Measurements from ENCODE around the gene C15orf61. TPM values are rescaled to one million over a fixed set of nuclear protein-coding genes. Genes with fewer than 3 reads are reported as not detected.
A peak's percentile ranks its signal among the peaks of the same experiment; 100 is the strongest.

The C15orf61 gene
- total RNA-seq, 3 donors from 2014 or later = 3.8 to 24.3 (median 4.6) TPM

GRCh38 chr15:67534360-67534759 lies 13.4 kb downstream of the C15orf61 start:
- DNase-seq (ENCODE audit: low spot score in 2 of 2) = no peak
- TF ChIP-seq POLR2A (IDR thresholded peaks at IDR 0.05) = no peak
- TF ChIP-seq CTCF (IDR thresholded peaks at IDR 0.05) = no peak
- TF ChIP-seq POLR2AphosphoS5 (IDR thresholded peaks at IDR 0.05) = no peak
- H3K9me3 ChIP-seq = no peaks in the 10 kb centered on the region
- no peaks in the 10 kb centered on the region for H3K36me3 ChIP-seq
- H3K27me3 ChIP-seq = no peaks in the 10 kb centered on the region
- no peaks in the 10 kb centered on the region for H3K4me1 ChIP-seq
- H3K4me3 ChIP-seq = no peak overlapping the region
- intact Hi-C loops (cut with DNase I; ENCODE audit: low total_unique reads) = no loop called here
- no peak overlapping the region for H3K27ac ChIP-seq

GRCh38 chr15:67537771-67538170 lies 16.8 kb downstream of the C15orf61 start:
- no peak for TF ChIP-seq POLR2AphosphoS5 (IDR thresholded peaks at IDR 0.05)
- TF ChIP-seq CTCF (IDR thresholded peaks at IDR 0.05) = no peak
- no peak for TF ChIP-seq POLR2A (IDR thresholded peaks at IDR 0.05)
- H3K36me3 ChIP-seq = no peaks in the 10 kb centered on the region
- no peak for DNase-seq (ENCODE audit: low spot score in 2 of 2)
- intact Hi-C loops (cut with DNase I; ENCODE audit: low total_unique reads) = no loop called here
- H3K27ac ChIP-seq = no peak overlapping the region
- H3K27me3 ChIP-seq = no peaks in the 10 kb centered on the region
- no peak overlapping the region for H3K4me3 ChIP-seq
- no peaks in the 10 kb centered on the region for H3K4me1 ChIP-seq
- no peaks in the 10 kb centered on the region for H3K9me3 ChIP-seq

GRCh38 chr15:67542420-67543347 lies 21.8 kb downstream of the C15orf61 start, which contains the start of gene MAP2K5:
TSS of gene MAP2K5 (plus strand) at chr15:67542703. CDS start at chr15:67543336, 633 bp downstream.
- H3K27ac ChIP-seq = peak within 1 kb of the TSS; percentile 84 to 91
- H3K4me1 ChIP-seq = no peaks in the 10 kb centered on the region
- DNase-seq (ENCODE audit: low spot score in 2 of 2) = peak; percentile 70 to 87
- intact Hi-C loops (cut with DNase I; ENCODE audit: low total_unique reads) = no loop called here
- no peaks in the 10 kb centered on the region for H3K36me3 ChIP-seq
- TF ChIP-seq POLR2AphosphoS5 (IDR thresholded peaks at IDR 0.05) (peak; percentile 30 to 60 (median 30)), POLR2A (IDR thresholded peaks at IDR 0.05) (peak; percentile 51), CTCF (IDR thresholded peaks at IDR 0.05) (no peak)
- peak within 1 kb of the TSS; percentile 86 to 99 (median 87) for H3K4me3 ChIP-seq
- H3K27me3 ChIP-seq = no peaks in the 10 kb centered on the region
- no peaks in the 10 kb centered on the region for H3K9me3 ChIP-seq

- DNase-seq (ENCODE audit: low spot score in 2 of 2) = no peak
- TF ChIP-seq POLR2AphosphoS5 (IDR thresholded peaks at IDR 0.05) (no peak), POLR2A (IDR thresholded peaks at IDR 0.05) (no peak), CTCF (IDR thresholded peaks at IDR 0.05) (no peak)
- no peaks in the 10 kb centered on the region for H3K4me1 ChIP-seq
- H3K4me3 ChIP-seq = peak overlapping the region; percentile 86 to 99 (median 87)
- no peaks in the 10 kb centered on the region for H3K36me3 ChIP-seq
- H3K27ac ChIP-seq = peak overlapping the region; percentile 84 to 91
- no peaks in the 10 kb centered on the region for H3K9me3 ChIP-seq
- intact Hi-C loops (cut with DNase I; ENCODE audit: low total_unique reads) = no loop called here
- no peaks in the 10 kb centered on the region for H3K27me3 ChIP-seq
Measured at GRCh38 chr15:67543348-67543718, 22.4 kb downstream of the C15orf61 start.

- Histone ChIP-seq H3K27ac (no peak overlapping the region), H3K27me3 (no peaks in the 10 kb centered on the region), H3K9me3 (no peaks in the 10 kb centered on the region), H3K4me3 (no peak overlapping the region), H3K4me1 (no peaks in the 10 kb centered on the region), H3K36me3 (no peaks in the 10 kb centered on the region)
- intact Hi-C loops (cut with DNase I; ENCODE audit: low total_unique reads) = no loop called here
- DNase-seq (ENCODE audit: low spot score in 2 of 2) = no peak
- no peak for TF ChIP-seq POLR2AphosphoS5 (IDR thresholded peaks at IDR 0.05)
- no peak for TF ChIP-seq CTCF (IDR thresholded peaks at IDR 0.05)
- TF ChIP-seq POLR2A (IDR thresholded peaks at IDR 0.05) = no peak
Measured at GRCh38 chr15:67544475-67544874, 23.5 kb downstream of the C15orf61 start.
